Esophagus squamous epithelium (tissue), 4 donors: ENCODE data around the gene EXOC6.

Experiments used
- POLR2A ChIP-seq, 4 donors: fragments of 450-650 bp; IDR thresholded peaks; one replicate each; pipeline ENCODE4 v1.6.1; 2017; ENCODE audit warnings: antibody characterized with exemption in 4 of 4, mild to moderate bottlenecking in 4 of 4, moderate library complexity in 3 of 4
- TF ChIP-seq, protein P1 (sequence below), 6 experiments: fragments of 450-650 bp in 4 of 6; fragments of 200-600 bp in 2 of 6; sonication (generic) in 2 of 6; IDR thresholded peaks; one replicate each; pipeline ENCODE4 v1.5.1; 2016 to 2019; ENCODE audit warnings: antibody characterized with exemption in 6 of 6, mild to moderate bottlenecking in 4 of 6, moderate library complexity in 4 of 6

DNA sequence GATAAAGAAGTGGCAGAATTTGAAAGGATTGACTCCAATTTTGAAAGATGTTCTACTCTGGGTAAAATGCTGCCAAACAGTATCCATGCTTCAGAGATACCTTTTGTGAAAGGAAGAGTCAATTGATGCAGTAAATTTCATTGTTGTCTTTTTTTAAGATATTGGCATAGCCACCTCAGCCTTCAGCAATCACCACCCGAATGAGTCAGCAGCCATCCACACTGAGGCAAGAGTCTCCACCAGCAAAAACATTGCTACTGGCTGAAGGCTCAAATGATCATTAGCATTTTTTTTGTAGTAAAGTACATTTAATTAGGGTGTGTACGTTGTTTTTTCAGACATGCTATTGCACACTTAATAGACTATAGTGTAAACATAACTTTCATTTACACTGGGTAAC is 180.6 kb downstream of the EXOC6 start:
- TF ChIP-seq, protein P1, sequence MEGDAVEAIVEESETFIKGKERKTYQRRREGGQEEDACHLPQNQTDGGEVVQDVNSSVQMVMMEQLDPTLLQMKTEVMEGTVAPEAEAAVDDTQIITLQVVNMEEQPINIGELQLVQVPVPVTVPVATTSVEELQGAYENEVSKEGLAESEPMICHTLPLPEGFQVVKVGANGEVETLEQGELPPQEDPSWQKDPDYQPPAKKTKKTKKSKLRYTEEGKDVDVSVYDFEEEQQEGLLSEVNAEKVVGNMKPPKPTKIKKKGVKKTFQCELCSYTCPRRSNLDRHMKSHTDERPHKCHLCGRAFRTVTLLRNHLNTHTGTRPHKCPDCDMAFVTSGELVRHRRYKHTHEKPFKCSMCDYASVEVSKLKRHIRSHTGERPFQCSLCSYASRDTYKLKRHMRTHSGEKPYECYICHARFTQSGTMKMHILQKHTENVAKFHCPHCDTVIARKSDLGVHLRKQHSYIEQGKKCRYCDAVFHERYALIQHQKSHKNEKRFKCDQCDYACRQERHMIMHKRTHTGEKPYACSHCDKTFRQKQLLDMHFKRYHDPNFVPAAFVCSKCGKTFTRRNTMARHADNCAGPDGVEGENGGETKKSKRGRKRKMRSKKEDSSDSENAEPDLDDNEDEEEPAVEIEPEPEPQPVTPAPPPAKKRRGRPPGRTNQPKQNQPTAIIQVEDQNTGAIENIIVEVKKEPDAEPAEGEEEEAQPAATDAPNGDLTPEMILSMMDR (IDR thresholded peaks at IDR 0.05), result no peak
- TF ChIP-seq POLR2A (IDR thresholded peaks at IDR 0.05), result no peak
